HL-60 (cell line): ENCODE data around the gene ATG16L1.

Experiments
- DNase-seq, 2 experiments: peaks; one replicate each; pipeline ENCODE4 v3.0.0-alpha.2; 2010 to 2020; ENCODE audit warnings: low read depth in 1 of 2, low spot score in 1 of 2
- H3K27ac ChIP-seq: fragments of 250-450 bp; sonication (Bioruptor Pico); replicated peaks from 2 replicates; pipeline ENCODE4 v1.5.1; 2020; ENCODE audit warnings: mild to moderate bottlenecking, moderate library complexity
- H3K27me3 ChIP-seq: fragments of 250-450 bp; sonication (Bioruptor Pico); 2 replicates; pipeline ENCODE4 v1.5.1; 2021; ENCODE audit warnings: mild to moderate bottlenecking, moderate library complexity; ENCODE audit not compliant: insufficient read depth, poor library complexity, severe bottlenecking
- H3K4me3 ChIP-seq: replicated peaks from 2 replicates; pipeline ENCODE4 v1.5.1; 2011; ENCODE audit warnings: mild to moderate bottlenecking, control low read depth, low read length; ENCODE audit not compliant: insufficient read depth
- CTCF ChIP-seq: IDR thresholded peaks from one replicate; pipeline ENCODE4 v1.5.1; 2011; ENCODE audit warnings: low read length, control low read depth, inconsistent platforms; ENCODE audit not compliant: insufficient read depth
- GABPA ChIP-seq: IDR thresholded peaks from 2 replicates; pipeline ENCODE4 v1.6.1; 2012; ENCODE audit warnings: low read depth
- POLR2AphosphoS5 ChIP-seq: IDR thresholded peaks from 2 replicates; pipeline ENCODE4 v1.6.1; 2012; ENCODE audit warnings: low read depth
- REST ChIP-seq: IDR thresholded peaks from 2 replicates; pipeline ENCODE4 v1.6.1; 2012; ENCODE audit warnings: low read depth; ENCODE audit not compliant: insufficient replicate concordance
- SPI1 ChIP-seq: IDR thresholded peaks from 2 replicates; pipeline ENCODE4 v1.6.1; 2012; ENCODE audit warnings: low read depth, mild to moderate bottlenecking, borderline replicate concordance

ATG16L1 gene

GRCh38 chr2:233265899-233266431 is 14.5 kb downstream of the ATG16L1 start:
- DNase-seq, result no peak
- Histone ChIP-seq H3K4me3 (no peak overlapping the region), H3K27me3 (no peaks in the 10 kb centered on the region), H3K27ac (no peak overlapping the region)
- TF ChIP-seq REST, result no peak
- TF ChIP-seq SPI1, result no peak
- no peak for TF ChIP-seq CTCF
- no peak for TF ChIP-seq POLR2AphosphoS5
- TF ChIP-seq GABPA, result no peak

- Histone ChIP-seq H3K27me3 (no peaks in the 10 kb centered on the region), H3K27ac (no peak overlapping the region), H3K4me3 (no peak overlapping the region)
- no peak for DNase-seq
- TF ChIP-seq GABPA (no peak), SPI1 (no peak), CTCF (no peak), REST (no peak), POLR2AphosphoS5 (no peak)
Measured at GRCh38 chr2:233266481-233266880, 15.0 kb downstream of the ATG16L1 start.

- Histone ChIP-seq H3K27ac (no peak overlapping the region), H3K27me3 (no peaks in the 10 kb centered on the region), H3K4me3 (no peak overlapping the region)
- peak in 1 of 2 experiments; percentile 31 for DNase-seq
- TF ChIP-seq CTCF (no peak), GABPA (peak; percentile 62; the same call in 1 of the 2 replicates)
Measured at GRCh38 chr2:233267516-233268245, 16.2 kb downstream of the ATG16L1 start.
